Muscle of leg (tissue), 11 donors: ENCODE measurements around the gene TALDO1. TPM values are rescaled to one million over a fixed set of nuclear protein-coding genes. Genes with fewer than 3 reads are reported as not detected.

Experiments
- DNase-seq: peaks from one replicate; pipeline ENCODE4 v3.0.0; 2013
- H3K27ac ChIP-seq: one replicate; pipeline ENCODE4 v1.5.1; 2013; ENCODE audit warnings: mild to moderate bottlenecking, low read length, control low read depth
- H3K27me3 ChIP-seq: one replicate; pipeline ENCODE4 v1.6.1; 2013; ENCODE audit warnings: low read length; ENCODE audit not compliant: control insufficient read depth, insufficient read depth
- H3K36me3 ChIP-seq: one replicate; pipeline ENCODE4 v1.6.1; 2013; ENCODE audit warnings: low read length; ENCODE audit not compliant: control insufficient read depth, insufficient read depth
- H3K4me1 ChIP-seq: one replicate; pipeline ENCODE4 v1.6.1; 2013; ENCODE audit warnings: low read length; ENCODE audit not compliant: control insufficient read depth, insufficient read depth
- H3K4me3 ChIP-seq: one replicate; pipeline ENCODE4 v1.5.1; 2013; ENCODE audit warnings: low read length, control low read depth
- H3K9me3 ChIP-seq: replicated peaks from 2 replicates; pipeline ENCODE4 v1.6.1; 2013; ENCODE audit warnings: low read depth, low read length; ENCODE audit not compliant: control insufficient read depth
- WGBS: methylation state at CpG from one replicate; pipeline ENCODE4 v1.1.5; 2013; ENCODE audit warnings: missing lambda C conversion rate; ENCODE audit not compliant: insufficient coverage; 5-methylcytosine and 5-hydroxymethylcytosine counted together
- polyA plus RNA-seq, 8 donors: library from polyadenylated mRNA; unstranded; fragments of 120-200 nt; gene quantifications; one replicate each; pipeline versions ENCODE4 v1.2.1 to v1.2.3, GENCODE V29; 2013; ENCODE audit warnings: inconsistent platforms in 1 of 8, low replicate concordance in 1 of 8; ENCODE audit not compliant: insufficient read length in 8 of 8, insufficient read depth in 1 of 8
- total RNA-seq: library from RNA; stranded (reverse); fragments of 120-200 nt; gene quantifications from one replicate; pipeline ENCODE4 v1.2.4, GENCODE V29; 2013

TALDO1 gene
- total and polyA plus RNA-seq, 9 donors, result 60.2 to 79.9 (median 70.8) TPM

- peak overlapping the region; percentile 9 for H3K27ac ChIP-seq
- peaks cover 23% of the 10 kb centered on the region for H3K4me1 ChIP-seq
- WGBS, result 0% methylated on average over 41 of the region's 65 CpGs
Measured at GRCh38 chr11:776561-777287, 29.5 kb downstream of the TALDO1 start.

GRCh38 chr11:777288-778255 lies 30.3 kb downstream of the TALDO1 start, which contains the start of gene GATD1:
Gene GATD1 (minus strand): TSS chr11:777487. CDS start chr11:777462, 25 bp downstream.
- no peaks in the 10 kb centered on the region for H3K27me3 ChIP-seq
- peak within 1 kb of the TSS; percentile 9 for H3K27ac ChIP-seq
- peaks cover 23% of the 10 kb centered on the region for H3K4me1 ChIP-seq
- peaks cover 40% of the 10 kb centered on the region for H3K36me3 ChIP-seq
- under 1% methylated on average over 95 of the region's 110 CpGs for WGBS
- no peaks in the 10 kb centered on the region for H3K9me3 ChIP-seq
- peak within 1 kb of the TSS; percentile 78 for H3K4me3 ChIP-seq
- peak; percentile 96 for DNase-seq

More at GRCh38 chr11:776561-777287, 29.5 kb downstream of the TALDO1 start:
- no peaks in the 10 kb centered on the region for H3K27me3 ChIP-seq
- no peaks in the 10 kb centered on the region for H3K9me3 ChIP-seq
- DNase-seq, result peak; percentile 55
- peaks cover 47% of the 10 kb centered on the region for H3K36me3 ChIP-seq
- H3K4me3 ChIP-seq, result peak overlapping the region; percentile 78

GRCh38 chr11:778976-779954 lies 32.0 kb downstream of the TALDO1 start:
- H3K9me3 ChIP-seq, result no peaks in the 10 kb centered on the region
- DNase-seq, result peak; percentile 7
- peaks cover 24% of the 10 kb centered on the region for H3K36me3 ChIP-seq
- H3K27me3 ChIP-seq, result no peaks in the 10 kb centered on the region
- 89% methylated on average over 17 of the region's 23 CpGs for WGBS
- H3K4me3 ChIP-seq, result no peak overlapping the region
- no peak overlapping the region for H3K27ac ChIP-seq
- H3K4me1 ChIP-seq, result peaks cover 31% of the 10 kb centered on the region

- H3K4me1 ChIP-seq, result peaks cover 29% of the 10 kb centered on the region
- H3K4me3 ChIP-seq, result no peak overlapping the region
- WGBS, result 90% methylated on average over 15 of the region's 16 CpGs
- H3K36me3 ChIP-seq, result peaks cover 20% of the 10 kb centered on the region
- H3K27me3 ChIP-seq, result no peaks in the 10 kb centered on the region
- no peaks in the 10 kb centered on the region for H3K9me3 ChIP-seq
- no peak overlapping the region for H3K27ac ChIP-seq
- DNase-seq, result peak; percentile 4
Measured at GRCh38 chr11:779955-780532, 32.8 kb downstream of the TALDO1 start.

- H3K9me3 ChIP-seq, result no peaks in the 10 kb centered on the region
- no peak for DNase-seq
- H3K27me3 ChIP-seq, result no peaks in the 10 kb centered on the region
- H3K4me3 ChIP-seq, result no peak overlapping the region
- WGBS, result 74% methylated on average over 26 of the region's 36 CpGs
- H3K36me3 ChIP-seq, result peaks cover 19% of the 10 kb centered on the region
- H3K4me1 ChIP-seq, result peaks cover 25% of the 10 kb centered on the region
- no peak overlapping the region for H3K27ac ChIP-seq
Measured at GRCh38 chr11:782264-783174, 35.3 kb downstream of the TALDO1 start.

GRCh38 chr11:783581-784015 lies 36.3 kb downstream of the TALDO1 start:
- peak; percentile 87 for DNase-seq
- WGBS, result 7% methylated on average over 14 of the region's 24 CpGs
- no peak overlapping the region for H3K4me3 ChIP-seq

GRCh38 chr11:786235-787083 lies 39.2 kb downstream of the TALDO1 start:
- Histone ChIP-seq H3K36me3 (peaks cover 3% of the 10 kb centered on the region), H3K9me3 (no peaks in the 10 kb centered on the region), H3K4me3 (no peak overlapping the region), H3K4me1 (peaks cover 33% of the 10 kb centered on the region), H3K27me3 (peaks cover 18% of the 10 kb centered on the region), H3K27ac (no peak overlapping the region)
- no peak for DNase-seq
- WGBS, result 61% methylated on average over 19 of the region's 24 CpGs

More at GRCh38 chr11:783581-784015, 36.3 kb downstream of the TALDO1 start:
- peak overlapping the region; percentile 62 for H3K27ac ChIP-seq
- H3K36me3 ChIP-seq, result peaks cover 19% of the 10 kb centered on the region
- H3K9me3 ChIP-seq, result no peaks in the 10 kb centered on the region
- H3K27me3 ChIP-seq, result peaks cover 4% of the 10 kb centered on the region
- H3K4me1 ChIP-seq, result peaks cover 19% of the 10 kb centered on the region

DNA sequence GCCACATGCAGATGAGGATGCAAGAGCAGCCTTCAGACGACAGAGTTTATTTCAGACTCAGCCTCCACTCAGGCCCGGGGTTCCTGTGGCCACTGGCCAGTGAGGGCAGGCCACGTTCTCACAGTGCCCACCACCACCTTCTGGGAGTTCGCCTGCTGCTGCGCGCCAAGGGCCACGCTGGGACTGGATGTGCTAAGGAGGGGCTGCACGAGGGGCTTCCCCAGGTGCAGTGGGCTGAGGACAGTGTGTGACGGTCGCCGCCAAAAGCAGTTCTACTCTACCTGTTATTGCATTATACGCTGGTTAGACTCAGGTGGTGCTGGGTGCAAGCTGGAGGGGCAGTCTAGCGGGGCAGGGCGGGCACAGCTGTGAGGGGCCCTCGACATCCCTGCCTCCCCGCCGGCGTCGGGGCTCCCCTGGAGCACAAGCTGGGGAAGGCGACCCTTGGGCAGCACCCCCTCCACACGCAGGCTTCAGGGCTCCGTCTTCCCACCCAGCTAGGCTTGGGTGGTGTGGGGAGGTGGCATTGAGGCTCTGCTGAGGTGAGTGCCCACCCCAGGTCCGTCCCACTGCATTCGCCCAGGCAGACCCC lies 39.9 kb downstream of the TALDO1 start:
- peaks cover 10% of the 10 kb centered on the region for H3K36me3 ChIP-seq
- peaks cover 18% of the 10 kb centered on the region for H3K27me3 ChIP-seq
- no peak overlapping the region for H3K4me3 ChIP-seq
- H3K4me1 ChIP-seq, result peaks cover 33% of the 10 kb centered on the region
- no peak for DNase-seq
- no peak overlapping the region for H3K27ac ChIP-seq
- 87% methylated on average over 15 of the region's 24 CpGs for WGBS
- H3K9me3 ChIP-seq, result no peaks in the 10 kb centered on the region
